ENCODE measurements around the gene MYD88.

Gene MYD88

DNA sequence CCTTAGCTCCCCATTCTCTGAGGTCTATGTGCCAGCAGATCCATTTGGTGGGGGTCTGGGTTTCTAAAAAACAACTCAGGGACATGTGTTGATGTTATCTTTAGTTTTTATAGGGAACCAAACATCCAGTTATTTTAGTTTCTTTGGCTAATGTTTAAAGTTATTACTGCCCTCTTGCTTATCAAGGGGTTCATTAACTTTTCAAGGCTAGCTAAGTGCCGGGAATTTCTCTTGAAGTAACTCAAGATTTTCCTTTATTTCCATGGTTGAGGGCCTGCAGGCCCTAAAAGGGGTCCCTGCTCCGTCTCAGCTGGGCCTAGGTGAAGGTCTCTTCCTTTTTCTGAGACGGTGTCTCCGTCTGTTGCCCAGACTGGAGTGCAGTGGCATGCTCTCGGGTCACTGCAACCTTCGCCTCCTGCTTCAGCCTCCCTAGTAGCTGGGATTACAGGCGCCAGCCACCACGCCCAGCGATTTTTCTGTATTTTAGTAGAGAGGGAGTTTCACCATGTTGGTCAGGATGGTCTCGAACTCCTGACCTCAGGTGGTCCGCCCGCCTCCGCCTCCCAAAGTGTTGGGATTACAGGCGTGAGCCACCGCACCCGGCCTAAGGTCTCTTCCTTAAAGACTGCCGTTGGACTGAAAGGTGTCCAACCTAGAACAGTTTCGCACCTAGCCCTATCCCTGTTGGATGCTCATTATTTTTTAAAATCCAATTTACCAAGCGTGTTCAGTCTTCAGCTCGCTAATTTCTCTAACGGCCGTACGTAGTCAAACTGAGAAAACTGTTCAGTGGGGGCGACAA lies 25.6 kb downstream of the MYD88 start:
- TF ChIP-seq, protein P1, sequence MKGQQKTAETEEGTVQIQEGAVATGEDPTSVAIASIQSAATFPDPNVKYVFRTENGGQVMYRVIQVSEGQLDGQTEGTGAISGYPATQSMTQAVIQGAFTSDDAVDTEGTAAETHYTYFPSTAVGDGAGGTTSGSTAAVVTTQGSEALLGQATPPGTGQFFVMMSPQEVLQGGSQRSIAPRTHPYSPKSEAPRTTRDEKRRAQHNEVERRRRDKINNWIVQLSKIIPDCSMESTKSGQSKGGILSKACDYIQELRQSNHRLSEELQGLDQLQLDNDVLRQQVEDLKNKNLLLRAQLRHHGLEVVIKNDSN (IDR thresholded peaks at IDR 0.05): no peak
- TF ChIP-seq TCF12 (IDR thresholded peaks at IDR 0.05; ENCODE audit: low read depth): no peak
- TF ChIP-seq, protein P2, sequence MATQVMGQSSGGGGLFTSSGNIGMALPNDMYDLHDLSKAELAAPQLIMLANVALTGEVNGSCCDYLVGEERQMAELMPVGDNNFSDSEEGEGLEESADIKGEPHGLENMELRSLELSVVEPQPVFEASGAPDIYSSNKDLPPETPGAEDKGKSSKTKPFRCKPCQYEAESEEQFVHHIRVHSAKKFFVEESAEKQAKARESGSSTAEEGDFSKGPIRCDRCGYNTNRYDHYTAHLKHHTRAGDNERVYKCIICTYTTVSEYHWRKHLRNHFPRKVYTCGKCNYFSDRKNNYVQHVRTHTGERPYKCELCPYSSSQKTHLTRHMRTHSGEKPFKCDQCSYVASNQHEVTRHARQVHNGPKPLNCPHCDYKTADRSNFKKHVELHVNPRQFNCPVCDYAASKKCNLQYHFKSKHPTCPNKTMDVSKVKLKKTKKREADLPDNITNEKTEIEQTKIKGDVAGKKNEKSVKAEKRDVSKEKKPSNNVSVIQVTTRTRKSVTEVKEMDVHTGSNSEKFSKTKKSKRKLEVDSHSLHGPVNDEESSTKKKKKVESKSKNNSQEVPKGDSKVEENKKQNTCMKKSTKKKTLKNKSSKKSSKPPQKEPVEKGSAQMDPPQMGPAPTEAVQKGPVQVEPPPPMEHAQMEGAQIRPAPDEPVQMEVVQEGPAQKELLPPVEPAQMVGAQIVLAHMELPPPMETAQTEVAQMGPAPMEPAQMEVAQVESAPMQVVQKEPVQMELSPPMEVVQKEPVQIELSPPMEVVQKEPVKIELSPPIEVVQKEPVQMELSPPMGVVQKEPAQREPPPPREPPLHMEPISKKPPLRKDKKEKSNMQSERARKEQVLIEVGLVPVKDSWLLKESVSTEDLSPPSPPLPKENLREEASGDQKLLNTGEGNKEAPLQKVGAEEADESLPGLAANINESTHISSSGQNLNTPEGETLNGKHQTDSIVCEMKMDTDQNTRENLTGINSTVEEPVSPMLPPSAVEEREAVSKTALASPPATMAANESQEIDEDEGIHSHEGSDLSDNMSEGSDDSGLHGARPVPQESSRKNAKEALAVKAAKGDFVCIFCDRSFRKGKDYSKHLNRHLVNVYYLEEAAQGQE (IDR thresholded peaks at IDR 0.05; ENCODE audit: low read depth): no peak
- no peak for TF ChIP-seq TEAD4 (IDR thresholded peaks at IDR 0.05)
- TF ChIP-seq, protein P3, sequence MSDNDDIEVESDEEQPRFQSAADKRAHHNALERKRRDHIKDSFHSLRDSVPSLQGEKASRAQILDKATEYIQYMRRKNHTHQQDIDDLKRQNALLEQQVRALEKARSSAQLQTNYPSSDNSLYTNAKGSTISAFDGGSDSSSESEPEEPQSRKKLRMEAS (IDR thresholded peaks at IDR 0.05): no peak
- TF ChIP-seq EP300 (IDR thresholded peaks at IDR 0.05; ENCODE audit: borderline replicate concordance): no peak
- TF ChIP-seq CEBPB (IDR thresholded peaks at IDR 0.05): no peak
- no peak for TF ChIP-seq YY1 (IDR thresholded peaks at IDR 0.05; ENCODE audit: low read depth)
- no peak for TF ChIP-seq NFIC (IDR thresholded peaks at IDR 0.05)
- TF ChIP-seq ZBTB7A (IDR thresholded peaks at IDR 0.05; ENCODE audit: low read depth): no peak
- TF ChIP-seq RAD21 (IDR thresholded peaks at IDR 0.05; ENCODE audit: low read depth): no peak
- no peak for TF ChIP-seq EGR1 (IDR thresholded peaks at IDR 0.05)
- TF ChIP-seq TAF1 (IDR thresholded peaks at IDR 0.05; ENCODE audit: low read depth): no peak
- TF ChIP-seq FOXM1 (IDR thresholded peaks at IDR 0.05; ENCODE audit: borderline replicate concordance, low read depth): no peak
- no peak for TF ChIP-seq CREB1 (IDR thresholded peaks at IDR 0.05; ENCODE audit: low read depth)

DNA sequence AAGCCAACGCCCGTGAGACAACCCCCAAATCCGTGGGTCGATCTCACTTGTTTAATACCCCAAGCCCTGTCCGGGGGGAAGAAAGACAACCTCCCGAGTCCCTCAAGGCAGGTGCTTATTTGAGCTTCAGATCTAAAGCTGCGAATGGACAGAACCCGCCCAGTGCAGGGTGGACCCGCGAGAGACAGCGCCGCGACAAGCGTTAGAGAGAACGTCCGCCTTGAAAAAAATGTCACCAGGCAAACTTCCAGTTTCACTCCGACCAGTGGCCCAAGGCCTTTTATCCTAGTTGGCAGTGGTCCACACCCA lies 26.1 kb downstream of the MYD88 start:
- TF ChIP-seq, protein P1 (IDR thresholded peaks at IDR 0.05): no peak
- TF ChIP-seq NFIC (IDR thresholded peaks at IDR 0.05): peak; percentile 70

DNA sequence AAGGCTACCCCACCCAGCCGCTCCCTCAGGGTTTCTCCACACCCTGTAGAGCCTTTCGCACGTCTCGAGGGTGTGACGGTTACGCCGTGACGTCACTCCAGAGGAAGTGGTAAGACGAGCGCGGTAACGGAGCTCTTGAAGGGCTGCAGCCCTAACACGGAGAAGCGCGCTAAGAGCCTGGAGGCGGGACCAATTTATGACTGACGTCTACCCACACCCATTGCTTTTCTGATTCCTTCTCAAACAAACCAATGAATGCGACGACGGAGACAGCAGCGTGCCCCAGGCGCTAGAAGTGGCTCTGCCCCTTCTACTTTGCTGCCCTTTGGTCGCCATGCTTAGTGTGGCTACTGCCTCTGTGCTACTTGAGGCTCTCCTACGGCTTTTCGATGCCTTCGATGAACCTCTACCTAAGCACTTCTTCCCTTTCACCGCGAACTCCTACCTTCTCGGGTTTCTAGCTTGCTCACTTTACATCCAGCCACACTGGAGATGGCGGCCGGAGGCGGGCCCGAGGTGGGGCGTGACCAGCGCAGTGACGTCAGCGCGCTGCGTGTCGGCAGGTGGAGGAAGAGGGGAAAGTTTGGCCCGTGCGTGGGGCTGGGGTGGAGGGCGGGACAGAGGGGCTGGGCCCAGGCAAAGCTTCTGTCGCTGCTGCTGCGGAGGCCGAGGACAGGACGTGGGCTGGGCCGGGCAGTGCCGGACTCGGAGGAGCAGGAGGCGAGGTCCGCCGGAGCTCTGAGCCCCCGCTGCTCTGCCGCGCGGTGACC lies 26.7 kb downstream of the MYD88 start, which contains the start of gene OXSR1:
TSS of gene OXSR1 (plus strand) at position 586 of the 770 bp plus-strand sequence. CDS start 340 bp downstream, outside the sequence.
- TF ChIP-seq EP300 (IDR thresholded peaks at IDR 0.05; ENCODE audit: borderline replicate concordance): no peak
- peak; percentile 38; the same call in 1 of the 2 replicates for TF ChIP-seq CEBPB (IDR thresholded peaks at IDR 0.05)
- peak; percentile 66; the same call in 1 of the 2 replicates for TF ChIP-seq TAF1 (IDR thresholded peaks at IDR 0.05; ENCODE audit: low read depth)
- TF ChIP-seq, protein P2 (IDR thresholded peaks at IDR 0.05; ENCODE audit: low read depth): no peak
- TF ChIP-seq, protein P3 (IDR thresholded peaks at IDR 0.05): peak; percentile 55
- TF ChIP-seq, protein P1 (IDR thresholded peaks at IDR 0.05): peak; percentile 63
- TF ChIP-seq FOXM1 (IDR thresholded peaks at IDR 0.05; ENCODE audit: borderline replicate concordance, low read depth): no peak; the same call in 1 of the 2 replicates
- no peak for TF ChIP-seq TEAD4 (IDR thresholded peaks at IDR 0.05)
- no peak for TF ChIP-seq NFIC (IDR thresholded peaks at IDR 0.05)
- TF ChIP-seq RAD21 (IDR thresholded peaks at IDR 0.05; ENCODE audit: low read depth): no peak
- TF ChIP-seq YY1 (IDR thresholded peaks at IDR 0.05; ENCODE audit: low read depth): peak; percentile 99
- peak; percentile 80; the same call in 1 of the 2 replicates for TF ChIP-seq ZBTB7A (IDR thresholded peaks at IDR 0.05; ENCODE audit: low read depth)
- TF ChIP-seq TCF12 (IDR thresholded peaks at IDR 0.05; ENCODE audit: low read depth): peak; percentile 62; the same call in 1 of the 2 replicates
- peak; percentile 91 for TF ChIP-seq EGR1 (IDR thresholded peaks at IDR 0.05)
- TF ChIP-seq CREB1 (IDR thresholded peaks at IDR 0.05; ENCODE audit: low read depth): peak; percentile 96

DNA sequence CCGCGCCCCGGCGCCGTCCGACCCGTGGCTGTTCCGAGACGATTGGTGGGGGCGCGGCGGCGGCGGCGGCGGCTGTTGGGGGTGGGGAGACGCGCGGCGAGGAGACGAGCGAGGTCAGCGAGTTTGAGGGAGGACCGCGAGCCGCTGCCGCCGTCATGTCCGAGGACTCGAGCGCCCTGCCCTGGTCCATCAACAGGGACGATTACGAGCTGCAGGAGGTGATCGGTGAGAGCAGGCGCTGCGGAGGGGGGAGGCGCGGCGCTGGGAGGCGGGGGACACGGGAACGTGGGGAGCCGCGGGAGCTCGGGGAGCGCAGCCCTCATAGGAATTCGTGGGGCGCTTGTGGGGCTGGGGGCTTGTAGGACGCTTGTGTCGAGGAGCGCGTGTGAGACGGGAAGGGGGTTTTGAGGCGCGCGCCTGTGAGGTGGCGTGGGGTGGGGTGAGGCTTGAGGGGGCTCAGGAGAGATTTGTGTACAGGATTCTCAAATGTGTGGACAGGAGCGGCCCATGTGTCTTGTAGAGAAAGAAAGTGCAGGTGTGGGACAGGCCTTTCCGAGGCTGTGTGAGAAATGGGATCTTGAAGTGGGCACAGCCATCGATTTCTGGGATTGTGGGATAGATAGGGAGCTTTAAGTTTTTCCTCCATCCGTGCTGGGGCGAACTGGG lies 27.4 kb downstream of the MYD88 start:
- TF ChIP-seq EP300 (IDR thresholded peaks at IDR 0.05; ENCODE audit: borderline replicate concordance): peak; percentile 60; the same call in 1 of the 2 replicates
- TF ChIP-seq, protein P3 (IDR thresholded peaks at IDR 0.05): peak; percentile 8
- TF ChIP-seq TAF1 (IDR thresholded peaks at IDR 0.05; ENCODE audit: low read depth): no peak
